ENCODE data around the gene MMADHC. TPM values are rescaled to one million over a fixed set of nuclear protein-coding genes. Genes with fewer than 3 reads are reported as not detected.

MMADHC gene
- total RNA-seq (2022) (88.4 and 89.8 TPM in 2 replicates), Bru-seq, nascent RNA (percentile 96 among the genes with signal in this experiment), BruChase-seq, experiment 1, labeled RNA remaining after a 6-hour chase (percentile 95 among the genes with signal in this experiment), BruChase-seq, experiment 2, labeled RNA remaining after a 2-hour chase (percentile 91 among the genes with signal in this experiment)
- long read RNA-seq, transcript MMADHC-203 (7 exons, 1,726 nt), result minor isoform, 7 of 145 reads
- long read RNA-seq, transcript MMADHC-201 (8 exons, 1,436 nt), result major isoform, 134 of 145 reads
- long read RNA-seq, partial matches to known transcripts, result 1 of 145 reads
- long read RNA-seq, other reads (novel, unspliced or antisense), result 3 of 145 reads

GRCh38 chr2:149587220-149587949 lies at the start of gene MMADHC:
Gene MMADHC (minus strand): TSS chr2:149587775. CDS start chr2:149587097, 678 bp downstream.
- peak; percentile 92 for DNase-seq
- peak within 1 kb of the TSS; percentile 98 for H3K27ac Mint-ChIP-seq (ENCODE audit: unreplicated experiment)
- intact Hi-C loops (cut with micrococcal nuclease; ENCODE audit: unreplicated experiment), result no loop called here
- H3K27me3 Mint-ChIP-seq (ENCODE audit: unreplicated experiment), result no peaks in the 10 kb centered on the region
- no TSS peak for BruUV-seq (replicated peaks)
- peaks cover 32% of the 10 kb centered on the region for H3K4me1 Mint-ChIP-seq (ENCODE audit: low read depth, unreplicated experiment)
- H3K4me3 Mint-ChIP-seq (ENCODE audit: low read depth, unreplicated experiment), result peak within 1 kb of the TSS; percentile 91
- peaks cover 3% of the 10 kb centered on the region for H3K9me3 Mint-ChIP-seq (ENCODE audit: low read depth, unreplicated experiment)
- TF ChIP-seq CTCF (IDR thresholded peaks at IDR 0.05; ENCODE audit: unreplicated experiment), result no peak
- CTCF ChIA-PET, result interaction anchor here (0.6 to 0.8 kb wide), 2 partner anchors 1034 to 1203 kb away, joined by 3 to 4 read pairs; no protein-coding TSS in a partner anchor
- peaks cover 27% of the 10 kb centered on the region for H3K36me3 Mint-ChIP-seq (ENCODE audit: insufficient read depth, unreplicated experiment)

- intact Hi-C loops (cut with micrococcal nuclease; ENCODE audit: unreplicated experiment), result no loop called here
- no peaks in the 10 kb centered on the region for H3K9me3 Mint-ChIP-seq (ENCODE audit: low read depth, unreplicated experiment)
- H3K4me1 Mint-ChIP-seq (ENCODE audit: low read depth, unreplicated experiment), result no peaks in the 10 kb centered on the region
- DNase-seq, result no peak
- H3K27ac Mint-ChIP-seq (ENCODE audit: unreplicated experiment), result no peak overlapping the region
- no peaks in the 10 kb centered on the region for H3K36me3 Mint-ChIP-seq (ENCODE audit: insufficient read depth, unreplicated experiment)
- TF ChIP-seq CTCF (IDR thresholded peaks at IDR 0.05; ENCODE audit: unreplicated experiment), result no peak
- CTCF ChIA-PET, result no interaction called here
- BruUV-seq (replicated peaks), result no TSS peak
- no peaks in the 10 kb centered on the region for H3K27me3 Mint-ChIP-seq (ENCODE audit: unreplicated experiment)
- no peak overlapping the region for H3K4me3 Mint-ChIP-seq (ENCODE audit: low read depth, unreplicated experiment)
These were observed 46.5 kb upstream of the MMADHC start for GRCh38 chr2:149634103-149634502.

GRCh38 chr2:149630445-149630844 lies 42.9 kb upstream of the MMADHC start:
- no peak overlapping the region for H3K27ac Mint-ChIP-seq (ENCODE audit: unreplicated experiment)
- CTCF ChIA-PET, result no interaction called here
- no peak for TF ChIP-seq CTCF (IDR thresholded peaks at IDR 0.05; ENCODE audit: unreplicated experiment)

GRCh38 chr2:149629026-149629425 lies 41.5 kb upstream of the MMADHC start:
- Mint-ChIP-seq H3K27ac (ENCODE audit: unreplicated experiment) (no peak overlapping the region), H3K4me1 (ENCODE audit: low read depth, unreplicated experiment) (no peaks in the 10 kb centered on the region), H3K9me3 (ENCODE audit: low read depth, unreplicated experiment) (no peaks in the 10 kb centered on the region), H3K4me3 (ENCODE audit: low read depth, unreplicated experiment) (no peak overlapping the region), H3K27me3 (ENCODE audit: unreplicated experiment) (no peaks in the 10 kb centered on the region), H3K36me3 (ENCODE audit: insufficient read depth, unreplicated experiment) (no peaks in the 10 kb centered on the region)
- DNase-seq, result no peak
- CTCF ChIA-PET, result no interaction called here
- intact Hi-C loops (cut with micrococcal nuclease; ENCODE audit: unreplicated experiment), result no loop called here
- no peak for TF ChIP-seq CTCF (IDR thresholded peaks at IDR 0.05; ENCODE audit: unreplicated experiment)
- no TSS peak for BruUV-seq (replicated peaks)

More at GRCh38 chr2:149630445-149630844, 42.9 kb upstream of the MMADHC start:
- Mint-ChIP-seq H3K9me3 (ENCODE audit: low read depth, unreplicated experiment) (no peaks in the 10 kb centered on the region), H3K4me3 (ENCODE audit: low read depth, unreplicated experiment) (no peak overlapping the region), H3K4me1 (ENCODE audit: low read depth, unreplicated experiment) (no peaks in the 10 kb centered on the region), H3K36me3 (ENCODE audit: insufficient read depth, unreplicated experiment) (no peaks in the 10 kb centered on the region), H3K27me3 (ENCODE audit: unreplicated experiment) (no peaks in the 10 kb centered on the region)
- intact Hi-C loops (cut with micrococcal nuclease; ENCODE audit: unreplicated experiment), result no loop called here
- no peak for DNase-seq
- BruUV-seq (replicated peaks), result no TSS peak
